Mammary epithelial cell (primary cell): ENCODE data around the gene OLFM4.

ENCODE experiments used
- EZH2 ChIP-seq: IDR thresholded peaks from 2 replicates; pipeline ENCODE4 v1.6.1; 2012; ENCODE audit warnings: low read length, inconsistent platforms, borderline replicate concordance
- TF ChIP-seq, protein P1 (sequence below), 2 donors: IDR thresholded peaks in 1 of 2; conservative IDR thresholded peaks in 1 of 2; 2 replicates each; pipeline ENCODE4 v1.5.1; 2011 to 2012; ENCODE audit warnings: inconsistent platforms in 2 of 2, low read length in 2 of 2, mild to moderate bottlenecking in 2 of 2, control low read depth in 1 of 2, low read depth in 1 of 2; ENCODE audit not compliant: insufficient read depth in 1 of 2; ENCODE audit errors: extremely low read depth in 1 of 2

DNA sequence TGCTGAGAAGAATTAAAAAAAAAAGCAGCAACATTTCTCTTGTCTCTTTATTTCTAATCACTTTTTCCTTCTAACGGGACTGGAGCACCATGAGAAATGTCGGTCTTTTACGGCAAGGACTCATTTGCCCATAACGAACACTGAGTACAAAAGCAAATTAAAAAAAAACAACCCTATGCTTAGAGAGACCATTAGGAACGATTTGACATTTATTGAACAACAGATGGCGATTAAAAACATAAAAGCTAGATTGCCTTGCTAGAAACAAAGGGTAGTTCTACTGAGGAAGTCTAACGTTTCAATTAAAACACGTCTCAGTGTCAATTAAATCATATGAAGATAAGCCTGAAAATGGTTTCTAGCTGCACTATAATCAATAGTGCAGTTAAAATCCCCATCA is 51.1 kb downstream of the OLFM4 start:
- TF ChIP-seq, protein P1, sequence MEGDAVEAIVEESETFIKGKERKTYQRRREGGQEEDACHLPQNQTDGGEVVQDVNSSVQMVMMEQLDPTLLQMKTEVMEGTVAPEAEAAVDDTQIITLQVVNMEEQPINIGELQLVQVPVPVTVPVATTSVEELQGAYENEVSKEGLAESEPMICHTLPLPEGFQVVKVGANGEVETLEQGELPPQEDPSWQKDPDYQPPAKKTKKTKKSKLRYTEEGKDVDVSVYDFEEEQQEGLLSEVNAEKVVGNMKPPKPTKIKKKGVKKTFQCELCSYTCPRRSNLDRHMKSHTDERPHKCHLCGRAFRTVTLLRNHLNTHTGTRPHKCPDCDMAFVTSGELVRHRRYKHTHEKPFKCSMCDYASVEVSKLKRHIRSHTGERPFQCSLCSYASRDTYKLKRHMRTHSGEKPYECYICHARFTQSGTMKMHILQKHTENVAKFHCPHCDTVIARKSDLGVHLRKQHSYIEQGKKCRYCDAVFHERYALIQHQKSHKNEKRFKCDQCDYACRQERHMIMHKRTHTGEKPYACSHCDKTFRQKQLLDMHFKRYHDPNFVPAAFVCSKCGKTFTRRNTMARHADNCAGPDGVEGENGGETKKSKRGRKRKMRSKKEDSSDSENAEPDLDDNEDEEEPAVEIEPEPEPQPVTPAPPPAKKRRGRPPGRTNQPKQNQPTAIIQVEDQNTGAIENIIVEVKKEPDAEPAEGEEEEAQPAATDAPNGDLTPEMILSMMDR (conservative IDR thresholded peaks at IDR 0.05 in 1 of 2, IDR thresholded peaks at IDR 0.05 in 1 of 2; ENCODE audit: extremely low read depth in 1 of 2, insufficient read depth in 1 of 2, low read depth in 1 of 2, low read length in 2 of 2) = no peak
- TF ChIP-seq EZH2 = no peak
